ENCODE data around the gene PACRG.

Gene PACRG

GRCh38 chr6:163342571-163343539 lies 615.1 kb downstream of the PACRG start:
- FAIRE-seq, result no peak

- no peak for FAIRE-seq
These were observed 615.8 kb downstream of the PACRG start for GRCh38 chr6:163343609-163344008.

GRCh38 chr6:163344411-163344810 lies 616.6 kb downstream of the PACRG start:
- no peak for FAIRE-seq

GRCh38 chr6:163345931-163346330 lies 618.2 kb downstream of the PACRG start:
- no peak for FAIRE-seq

GRCh38 chr6:163346497-163346961 lies 618.8 kb downstream of the PACRG start:
- no peak for FAIRE-seq

- FAIRE-seq, result no peak
These were observed 619.3 kb downstream of the PACRG start for GRCh38 chr6:163347021-163347446.

- FAIRE-seq, result no peak
These were observed 621.3 kb downstream of the PACRG start for GRCh38 chr6:163348789-163349680.

GRCh38 chr6:163349696-163350095 lies 621.9 kb downstream of the PACRG start:
- FAIRE-seq, result no peak

- FAIRE-seq, result no peak
These were observed 623.2 kb downstream of the PACRG start for GRCh38 chr6:163351013-163351412.

GRCh38 chr6:163352011-163352685 lies 624.4 kb downstream of the PACRG start:
- FAIRE-seq, result no peak

- FAIRE-seq, result no peak
These were observed 625.2 kb downstream of the PACRG start for GRCh38 chr6:163352966-163353365.

- FAIRE-seq, result no peak
These were observed 626.3 kb downstream of the PACRG start for GRCh38 chr6:163354085-163354484.

- FAIRE-seq, result no peak
These were observed 627.1 kb downstream of the PACRG start for GRCh38 chr6:163354761-163355425.

GRCh38 chr6:163355426-163355991 lies 627.7 kb downstream of the PACRG start:
- no peak for FAIRE-seq

- no peak for FAIRE-seq
These were observed 628.5 kb downstream of the PACRG start for GRCh38 chr6:163356324-163356723.

- no peak for FAIRE-seq
These were observed 629.0 kb downstream of the PACRG start for GRCh38 chr6:163356743-163357142.

GRCh38 chr6:163364641-163365040 lies 636.9 kb downstream of the PACRG start:
- no peak for FAIRE-seq
